Suprapubic skin (tissue), 4 donors: ENCODE data around the gene PFKFB4. TPM values are rescaled to one million over a fixed set of nuclear protein-coding genes. Genes with fewer than 3 reads are reported as not detected.

Experiments
- DNase-seq, 2 donors: peaks; one replicate each; pipeline ENCODE4 v3.0.0-alpha.2; 2019; ENCODE audit warnings: low spot score in 2 of 2
- H3K27ac ChIP-seq: fragments of 200-600 bp; sonication (generic); one replicate; pipeline ENCODE4 v1.5.1; 2019
- H3K27me3 ChIP-seq: fragments of 200-600 bp; sonication (generic); one replicate; pipeline ENCODE4 v1.5.1; 2019
- H3K36me3 ChIP-seq: fragments of 200-600 bp; sonication (generic); one replicate; pipeline ENCODE4 v1.5.1; 2019
- H3K4me1 ChIP-seq: fragments of 200-600 bp; sonication (generic); one replicate; pipeline ENCODE4 v1.5.1; 2019
- H3K4me3 ChIP-seq: fragments of 200-600 bp; sonication (generic); one replicate; pipeline ENCODE4 v1.5.1; 2019; ENCODE audit warnings: mild to moderate bottlenecking
- H3K9me3 ChIP-seq: fragments of 200-600 bp; sonication (generic); one replicate; pipeline ENCODE4 v1.5.1; 2019
- CTCF ChIP-seq, 2 donors: fragments of 200-600 bp in 1 of 2; fragments of 450-650 bp in 1 of 2; sonication (generic) in 1 of 2; IDR thresholded peaks; one replicate each; pipeline ENCODE4 v1.5.1; 2016 to 2019; ENCODE audit warnings: antibody characterized with exemption in 2 of 2, mild to moderate bottlenecking in 1 of 2, moderate library complexity in 1 of 2
- EP300 ChIP-seq: sonication (generic); formaldehyde crosslinking; IDR thresholded peaks from one replicate; pipeline ENCODE4 v1.6.1; 2017; ENCODE audit warnings: antibody characterized with exemption
- POLR2A ChIP-seq, 2 donors: fragments of 450-650 bp; IDR thresholded peaks; one replicate each; pipeline ENCODE4 v1.6.1; 2017; ENCODE audit warnings: antibody characterized with exemption in 2 of 2, mild to moderate bottlenecking in 2 of 2, moderate library complexity in 2 of 2
- POLR2AphosphoS5 ChIP-seq, 3 donors: sonication (generic); formaldehyde crosslinking; IDR thresholded peaks; one replicate each; pipeline ENCODE4 v1.6.1; 2017; ENCODE audit warnings: antibody characterized with exemption in 3 of 3
- WGBS: methylation state at CpG from one replicate; pipeline ENCODE4 v1.1.5; 2018; 5-methylcytosine and 5-hydroxymethylcytosine counted together
- total RNA-seq, 4 donors: library from RNA; depleted of rRNA; stranded (reverse); fragments of >200 nt; gene quantifications; one replicate each; pipeline ENCODE4 v1.1.0, GENCODE V29; 2016

Gene PFKFB4
- total RNA-seq, 4 donors from 2014 or later: 3.6 to 12.7 (median 8.3) TPM

DNA sequence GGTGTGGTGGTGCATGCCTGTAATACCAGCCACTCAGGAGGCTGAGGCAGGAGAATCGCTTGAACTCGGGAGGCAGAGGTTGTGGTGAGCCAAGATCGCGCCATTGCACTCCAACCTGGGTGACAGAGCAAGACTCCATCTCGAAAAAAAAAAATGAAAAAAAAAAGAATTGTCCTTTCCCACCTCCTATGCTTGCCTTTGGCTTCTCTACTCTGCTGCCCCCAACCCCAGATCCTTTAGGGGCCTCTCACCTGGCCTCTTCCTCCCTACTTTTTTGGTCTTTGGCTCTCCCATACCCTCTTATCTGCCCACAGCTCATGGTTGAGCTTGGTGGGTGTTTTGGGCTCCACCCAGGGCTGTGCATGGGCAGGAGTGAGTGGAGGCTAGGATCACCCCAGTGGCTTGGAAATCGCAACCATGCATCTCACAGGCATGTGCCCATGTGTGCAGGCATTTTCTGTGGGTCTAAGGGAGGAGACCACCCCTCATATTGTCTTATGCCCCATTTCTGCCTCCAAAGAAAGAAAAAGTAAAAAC lies 50.6 kb downstream of the PFKFB4 start:
- 94% methylated on average over 6 of the region's 6 CpGs for WGBS
- H3K27me3 ChIP-seq: no peaks in the 10 kb centered on the region
- no peaks in the 10 kb centered on the region for H3K9me3 ChIP-seq
- no peak overlapping the region for H3K4me3 ChIP-seq
- no peak for TF ChIP-seq EP300
- no peak for TF ChIP-seq POLR2A (IDR thresholded peaks at IDR 0.05)
- H3K36me3 ChIP-seq: no peaks in the 10 kb centered on the region
- peaks cover 51% of the 10 kb centered on the region for H3K4me1 ChIP-seq
- peak in 1 of 2 donors; percentile 31 for DNase-seq
- no peak overlapping the region for H3K27ac ChIP-seq

DNA sequence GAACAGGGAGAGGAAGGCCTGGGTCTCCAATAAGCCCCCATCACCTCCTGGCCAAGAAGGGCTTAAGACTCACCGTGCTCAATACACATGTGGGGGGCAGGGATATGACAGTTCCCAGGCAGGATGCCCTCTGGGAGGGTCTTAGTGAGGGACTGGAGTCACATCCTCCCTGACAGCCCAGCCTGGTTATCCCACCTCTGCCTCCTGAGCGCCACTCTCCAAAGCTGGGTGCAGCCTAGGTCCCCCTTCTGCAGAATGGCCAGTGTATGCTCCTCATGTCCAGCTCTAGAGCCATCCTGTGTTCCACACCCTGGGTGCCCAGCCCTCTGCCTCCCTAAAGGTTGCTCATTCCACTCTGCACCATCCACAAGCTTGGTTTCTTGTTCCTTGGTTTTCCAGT lies 51.5 kb downstream of the PFKFB4 start:
- Histone ChIP-seq H3K9me3 (no peaks in the 10 kb centered on the region), H3K36me3 (no peaks in the 10 kb centered on the region), H3K4me3 (peak overlapping the region; percentile 82), H3K27ac (peak overlapping the region; percentile 90), H3K4me1 (peaks cover 54% of the 10 kb centered on the region), H3K27me3 (no peaks in the 10 kb centered on the region)
- TF ChIP-seq POLR2AphosphoS5 (IDR thresholded peaks at IDR 0.05) (no peak), CTCF (IDR thresholded peaks at IDR 0.05) (no peak), POLR2A (IDR thresholded peaks at IDR 0.05) (no peak), EP300 (no peak)
- WGBS: 81% methylated on average over 2 of the region's 2 CpGs
- DNase-seq: peak in 1 of 2 donors; percentile 51

GRCh38 chr3:48504051-48504946 lies 52.3 kb downstream of the PFKFB4 start, which contains the start of gene SHISA5:
SHISA5 (minus strand) TSS chr3:48504174; CDS start chr3:48504094, 80 bp downstream.
- 0% methylated on average over 23 of the region's 66 CpGs for WGBS
- DNase-seq: peak; percentile 83 to 92
- no peaks in the 10 kb centered on the region for H3K27me3 ChIP-seq
- peak within 1 kb of the TSS; percentile 82 for H3K4me3 ChIP-seq
- H3K4me1 ChIP-seq: peaks cover 54% of the 10 kb centered on the region
- no peaks in the 10 kb centered on the region for H3K9me3 ChIP-seq
- H3K36me3 ChIP-seq: peaks cover 4% of the 10 kb centered on the region
- peak within 1 kb of the TSS; percentile 90 for H3K27ac ChIP-seq
- TF ChIP-seq POLR2A (IDR thresholded peaks at IDR 0.05) (no peak), POLR2AphosphoS5 (IDR thresholded peaks at IDR 0.05) (no peak), CTCF (IDR thresholded peaks at IDR 0.05) (no peak), EP300 (no peak)

GRCh38 chr3:48503401-48504050 lies 53.1 kb downstream of the PFKFB4 start:
- peak in 1 of 2 donors; percentile 85 for DNase-seq
- H3K4me1 ChIP-seq: peaks cover 54% of the 10 kb centered on the region
- 30% methylated on average over 4 of the region's 26 CpGs for WGBS
- H3K9me3 ChIP-seq: no peaks in the 10 kb centered on the region
- H3K27ac ChIP-seq: peak overlapping the region; percentile 90
- H3K4me3 ChIP-seq: peak overlapping the region; percentile 82
- H3K27me3 ChIP-seq: no peaks in the 10 kb centered on the region
- H3K36me3 ChIP-seq: peaks cover 4% of the 10 kb centered on the region
- no peak for TF ChIP-seq POLR2A (IDR thresholded peaks at IDR 0.05)
- no peak for TF ChIP-seq POLR2AphosphoS5 (IDR thresholded peaks at IDR 0.05)
- TF ChIP-seq CTCF (IDR thresholded peaks at IDR 0.05): no peak

DNA sequence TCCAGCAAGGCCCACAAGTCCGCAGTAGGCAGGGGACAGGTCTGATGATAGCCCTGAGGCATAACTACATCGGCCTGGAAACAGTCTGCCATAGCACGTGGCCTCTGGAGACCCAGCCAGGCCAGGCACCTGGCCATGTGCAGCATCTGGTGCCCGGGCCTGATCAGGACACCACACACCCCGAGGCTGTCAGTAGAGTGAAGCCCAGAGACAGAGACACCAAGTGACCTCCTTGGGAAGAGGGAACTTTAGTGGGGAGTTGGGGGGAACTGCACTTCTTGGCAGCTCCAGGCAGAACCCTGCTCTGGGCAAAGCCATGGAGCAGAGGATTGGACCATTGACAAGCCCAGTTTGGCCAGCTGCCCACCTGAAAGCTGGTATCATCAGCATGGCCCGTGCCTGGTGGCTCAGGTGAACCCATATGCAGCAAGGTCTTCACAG lies 53.9 kb downstream of the PFKFB4 start:
- H3K4me1 ChIP-seq: peaks cover 51% of the 10 kb centered on the region
- no peaks in the 10 kb centered on the region for H3K27me3 ChIP-seq
- H3K9me3 ChIP-seq: no peaks in the 10 kb centered on the region
- H3K4me3 ChIP-seq: peak overlapping the region; percentile 82
- DNase-seq: no peak
- no CpG with 5 or more reads among the region's 6 CpGs for WGBS
- H3K36me3 ChIP-seq: peaks cover 4% of the 10 kb centered on the region
- TF ChIP-seq POLR2AphosphoS5 (IDR thresholded peaks at IDR 0.05) (no peak), POLR2A (IDR thresholded peaks at IDR 0.05) (no peak), CTCF (IDR thresholded peaks at IDR 0.05) (no peak), EP300 (no peak)
- H3K27ac ChIP-seq: peak overlapping the region; percentile 90
